NCI-H526 (cell line): ENCODE data around the gene AEN.

Source experiments
- DNase-seq, 2 experiments: peaks; one replicate each; lab custom pipeline; 2025; lab: John Stamatoyannopoulos, UW

The AEN gene, protein sequence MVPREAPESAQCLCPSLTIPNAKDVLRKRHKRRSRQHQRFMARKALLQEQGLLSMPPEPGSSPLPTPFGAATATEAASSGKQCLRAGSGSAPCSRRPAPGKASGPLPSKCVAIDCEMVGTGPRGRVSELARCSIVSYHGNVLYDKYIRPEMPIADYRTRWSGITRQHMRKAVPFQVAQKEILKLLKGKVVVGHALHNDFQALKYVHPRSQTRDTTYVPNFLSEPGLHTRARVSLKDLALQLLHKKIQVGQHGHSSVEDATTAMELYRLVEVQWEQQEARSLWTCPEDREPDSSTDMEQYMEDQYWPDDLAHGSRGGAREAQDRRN

GRCh38 chr15:88620995-88621772 lies at the start of gene AEN:
TSS of gene AEN (plus strand) at chr15:88621340. CDS start at chr15:88626210, 4,870 bp downstream.
- peak; percentile 89 to 97 for DNase-seq

- peak in 1 of 2 experiments; percentile 24 for DNase-seq
Measured at GRCh38 chr15:88571852-88572259, 49.3 kb upstream of the AEN start.

GRCh38 chr15:88574077-88574476 lies 47.1 kb upstream of the AEN start:
- no peak for DNase-seq

GRCh38 chr15:88574655-88575054 lies 46.5 kb upstream of the AEN start:
- DNase-seq: peak in 1 of 2 experiments; percentile 7

GRCh38 chr15:88579322-88579721 lies 41.8 kb upstream of the AEN start:
- DNase-seq: no peak

- DNase-seq: no peak
Measured at GRCh38 chr15:88580532-88580931, 40.6 kb upstream of the AEN start.

DNA sequence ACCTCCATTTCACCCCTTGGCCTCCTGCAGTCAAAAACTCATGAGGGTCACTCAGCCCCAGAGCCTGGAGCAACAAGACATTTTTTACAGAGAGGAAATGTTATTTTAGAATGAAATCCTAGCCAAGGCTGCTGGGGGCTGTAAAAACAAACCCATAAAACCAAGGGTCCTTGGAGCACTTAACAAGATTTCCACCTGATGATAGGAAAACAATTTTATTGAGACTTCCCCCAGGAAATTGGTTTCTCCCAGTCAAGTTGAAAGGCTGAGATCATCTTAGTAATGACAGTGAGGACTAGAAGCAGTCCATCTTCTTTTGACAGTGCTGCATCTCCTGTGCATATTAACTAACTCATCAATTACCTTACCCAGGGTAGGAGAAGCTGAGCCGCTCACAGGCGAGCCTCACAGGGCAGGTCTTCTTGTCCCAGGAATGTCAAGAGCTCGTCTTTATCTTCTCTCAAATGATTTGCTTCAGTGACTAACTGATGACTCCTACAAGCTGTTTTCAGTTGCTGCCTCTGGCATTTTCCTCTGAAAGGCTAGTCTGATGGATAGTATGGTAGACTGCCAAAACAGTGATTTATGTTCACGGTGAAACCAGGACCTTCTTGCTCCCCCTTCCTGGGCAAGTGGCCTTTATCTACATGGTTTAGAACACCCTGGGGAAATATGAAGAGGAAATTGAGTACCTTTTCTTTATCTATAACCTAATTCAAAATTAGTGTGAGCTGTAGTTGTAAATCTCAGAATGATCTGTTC lies 34.6 kb upstream of the AEN start:
- DNase-seq: no peak

- DNase-seq: no peak
Measured at GRCh38 chr15:88590759-88591158, 30.4 kb upstream of the AEN start.

DNA sequence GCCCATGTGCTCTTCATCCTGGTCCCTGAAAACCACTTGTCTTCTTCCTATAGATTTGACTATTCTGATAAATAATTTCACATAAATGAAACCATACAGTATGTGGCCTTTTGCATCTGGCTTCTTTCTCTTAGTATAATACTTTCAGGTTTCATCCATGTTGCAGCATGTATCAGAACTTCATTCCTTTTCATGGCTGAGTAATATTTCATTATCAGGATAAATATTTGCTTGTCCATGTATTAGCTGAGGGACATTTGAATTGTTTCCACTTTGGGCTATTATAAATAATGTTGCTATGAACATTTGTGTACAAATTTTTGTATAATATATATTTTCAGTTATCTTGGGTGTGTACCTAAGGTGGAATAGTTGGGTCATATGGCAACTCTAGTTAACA lies 29.8 kb upstream of the AEN start:
- no peak for DNase-seq

DNA sequence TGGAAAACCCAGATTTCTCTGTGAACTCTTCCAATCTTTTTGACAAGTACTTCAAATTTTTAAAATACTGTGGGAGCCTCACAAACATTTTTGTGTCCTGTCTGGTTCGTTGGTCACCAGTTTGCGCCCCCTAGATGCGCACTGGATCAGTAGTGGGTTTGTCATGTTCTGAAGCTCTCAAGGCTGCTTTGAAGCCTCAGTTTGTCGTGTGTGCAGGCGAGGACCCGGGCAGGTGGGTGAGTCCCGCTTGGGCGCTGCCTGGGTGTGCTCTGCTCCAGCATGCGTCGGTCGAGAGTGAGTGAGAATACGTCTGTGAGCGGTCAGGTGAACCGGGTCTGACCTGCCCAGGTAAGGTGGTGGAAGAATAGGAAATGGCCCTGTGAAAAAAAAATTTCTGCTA lies 17.3 kb upstream of the AEN start:
- peak in 1 of 2 experiments; percentile 58 for DNase-seq

DNA sequence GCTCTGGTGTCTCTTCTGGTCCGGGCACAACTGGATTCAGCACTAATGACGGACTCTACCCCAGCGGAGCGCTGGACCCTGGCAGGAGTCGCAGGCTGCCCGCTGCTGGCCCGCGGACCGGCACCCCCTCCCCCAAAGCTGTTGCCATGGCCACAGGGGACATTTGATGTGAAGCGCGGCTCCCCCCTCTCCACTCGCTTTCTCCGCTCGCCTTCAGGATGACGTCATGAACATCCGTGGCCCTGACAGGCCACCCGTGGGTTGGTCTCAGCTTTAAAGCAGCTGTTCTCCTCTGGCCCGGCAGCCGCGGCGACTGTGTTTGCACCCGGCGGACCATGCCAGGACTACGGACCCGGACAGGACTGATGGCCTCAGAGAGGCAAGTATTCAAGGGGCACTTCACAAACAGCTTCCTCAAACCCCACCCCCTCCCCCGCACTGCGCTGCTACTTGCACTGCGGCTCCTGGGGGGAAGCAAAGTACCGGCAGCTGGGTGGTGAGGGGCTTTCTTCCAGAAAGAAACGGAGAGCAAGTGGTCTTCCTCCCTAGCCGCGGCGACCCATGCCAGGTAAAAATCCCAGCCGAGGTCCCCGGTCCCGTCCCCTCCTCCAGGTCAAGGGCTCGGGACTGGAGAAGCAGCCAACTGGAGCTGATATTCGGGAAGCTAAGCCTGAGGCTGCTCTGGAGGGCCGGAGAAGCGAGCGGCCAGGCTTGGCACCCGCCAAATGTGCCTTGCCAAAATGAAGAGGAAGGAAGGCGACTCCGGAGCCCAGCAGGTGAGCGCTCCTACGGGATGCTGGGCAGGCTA lies 16.6 kb upstream of the AEN start:
- DNase-seq: peak in 1 of 2 experiments; percentile 63

- peak in 1 of 2 experiments; percentile 71 for DNase-seq
Measured at GRCh38 chr15:88605189-88606069, 15.7 kb upstream of the AEN start.

- DNase-seq: peak; percentile 18 to 62
Measured at GRCh38 chr15:88606070-88606794, 14.9 kb upstream of the AEN start.

DNA sequence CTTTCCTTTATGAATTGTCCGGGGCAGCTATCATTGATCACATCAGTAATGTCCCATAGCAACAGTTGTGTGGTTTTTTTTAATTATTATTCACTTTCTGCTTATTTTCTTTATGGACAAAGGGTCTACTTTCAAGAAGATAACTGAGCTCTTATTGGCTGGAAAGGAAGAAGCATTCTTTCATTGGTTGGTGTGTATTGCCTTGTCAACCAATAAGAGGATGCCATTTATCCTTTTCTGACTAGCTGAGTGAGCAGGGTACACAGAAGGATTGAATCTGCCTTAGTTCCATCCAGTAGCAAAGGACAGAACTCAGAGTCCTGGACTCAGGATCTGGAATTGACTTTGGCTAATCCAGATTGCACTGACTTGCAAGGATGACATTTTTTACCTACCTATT lies 13.2 kb upstream of the AEN start:
- no peak for DNase-seq

DNA sequence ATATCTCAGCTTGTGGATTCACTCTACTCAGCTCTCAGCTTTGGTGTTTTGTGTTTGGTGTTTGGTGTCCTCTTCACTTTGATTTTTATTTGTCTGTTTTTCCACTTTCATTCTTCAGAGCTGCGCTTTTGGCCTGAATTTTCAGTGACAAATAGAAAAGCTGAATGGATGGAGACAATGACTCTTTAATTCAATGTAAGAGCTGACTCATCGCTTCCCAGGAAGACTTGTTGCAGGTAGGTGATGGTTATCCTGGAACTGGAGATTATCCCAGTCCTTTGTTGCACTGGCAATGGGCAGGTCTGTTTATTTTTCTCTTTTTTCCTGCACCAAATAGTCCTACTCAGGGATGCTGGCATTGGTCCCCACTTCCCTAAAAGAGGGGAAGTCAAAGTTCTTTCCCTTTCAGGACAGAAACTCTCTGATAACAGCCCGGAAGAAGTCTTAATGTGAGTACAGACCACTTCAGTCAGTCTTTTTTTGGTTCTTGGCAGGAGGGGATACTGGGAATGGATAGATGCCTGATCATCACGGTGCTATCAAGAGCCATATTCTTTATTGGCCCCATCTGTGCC lies 12.4 kb upstream of the AEN start:
- no peak for DNase-seq

- DNase-seq: no peak
Measured at GRCh38 chr15:88609344-88610090, 11.6 kb upstream of the AEN start.

GRCh38 chr15:88610701-88611231 lies 10.4 kb upstream of the AEN start:
- DNase-seq: no peak

- DNase-seq: no peak
Measured at GRCh38 chr15:88612186-88612796, 8.8 kb upstream of the AEN start.
